T1000 (cell line): ENCODE results near the gene EXOC6.
"Not testable (repeated sequence)": the region's sequence is repeated elsewhere in the genome, so short reads cannot be mapped to it uniquely, and the experiment has no call there.

Experiments
- DNase-seq: peaks from one replicate; lab custom pipeline; 2025; ENCODE audit warnings: mixed read lengths; lab: John Stamatoyannopoulos, UW

Gene EXOC6

GRCh38 chr10:92886334-92886961 is 38.1 kb downstream of the EXOC6 start:
- no peak for DNase-seq

- no peak for DNase-seq
Measured at GRCh38 chr10:92890471-92890870, 42.2 kb downstream of the EXOC6 start.

- peak; percentile 89 for DNase-seq
Measured at GRCh38 chr10:92891885-92892690, 43.8 kb downstream of the EXOC6 start.

- no peak for DNase-seq
Measured at GRCh38 chr10:92892691-92893054, 44.4 kb downstream of the EXOC6 start.

- no peak for DNase-seq
Measured at GRCh38 chr10:92894081-92894655, 45.8 kb downstream of the EXOC6 start.

- DNase-seq = no peak
Measured at GRCh38 chr10:92897916-92898315, 49.6 kb downstream of the EXOC6 start.

GRCh38 chr10:92901819-92902251 is 53.5 kb downstream of the EXOC6 start:
- DNase-seq = no peak

- no peak for DNase-seq
Measured at GRCh38 chr10:92903633-92904032, 55.3 kb downstream of the EXOC6 start.

GRCh38 chr10:92907280-92907679 is 59.0 kb downstream of the EXOC6 start:
- no peak for DNase-seq

- not testable (repeated sequence) for DNase-seq
Measured at GRCh38 chr10:92912631-92913030, 64.3 kb downstream of the EXOC6 start.

GRCh38 chr10:92913973-92914372 is 65.7 kb downstream of the EXOC6 start:
- no peak for DNase-seq

- DNase-seq = no peak
Measured at GRCh38 chr10:92914478-92915325, 66.4 kb downstream of the EXOC6 start.

GRCh38 chr10:92915892-92916291 is 67.6 kb downstream of the EXOC6 start:
- DNase-seq = no peak

- no peak for DNase-seq
Measured at GRCh38 chr10:92916433-92916832, 68.1 kb downstream of the EXOC6 start.

GRCh38 chr10:92918603-92919002 is 70.3 kb downstream of the EXOC6 start:
- no peak for DNase-seq

- no peak for DNase-seq
Measured at GRCh38 chr10:92920866-92921265, 72.5 kb downstream of the EXOC6 start.

- no peak for DNase-seq
Measured at GRCh38 chr10:92923416-92923815, 75.1 kb downstream of the EXOC6 start.

GRCh38 chr10:92929896-92930295 is 81.6 kb downstream of the EXOC6 start:
- DNase-seq = no peak

GRCh38 chr10:92931597-92931996 is 83.3 kb downstream of the EXOC6 start:
- no peak for DNase-seq

GRCh38 chr10:92937876-92938275 is 89.6 kb downstream of the EXOC6 start:
- DNase-seq = no peak

- no peak for DNase-seq
Measured at GRCh38 chr10:92938841-92939240, 90.5 kb downstream of the EXOC6 start.

GRCh38 chr10:92942226-92942625 is 93.9 kb downstream of the EXOC6 start:
- DNase-seq = no peak
